H1 (cell line): Measurements from ENCODE around the gene RAD18. TPM values are rescaled to one million over a fixed set of nuclear protein-coding genes. Genes with fewer than 3 reads are reported as not detected.
A peak's percentile ranks its signal among the peaks of the same experiment; 100 is the strongest.

ENCODE experiments used
- CTCF ChIA-PET: fragments of 300-600 bp; sonication (Branson Sonifier 250); formaldehyde crosslinking; loops from one replicate; lab custom pipeline; 2021; ENCODE audit not compliant: partially characterized antibody; lab: Charles Lee
- POLR2A ChIA-PET: fragments of 300-600 bp; sonication (Branson Sonifier 250); formaldehyde crosslinking; loops from one replicate; lab custom pipeline; 2021; ENCODE audit warnings: inconsistent platforms; ENCODE audit not compliant: partially characterized antibody; lab: Charles Lee
- DNase-seq, 2 experiments: peaks; one replicate each; pipeline versions ENCODE4 v3.0.0 to v3.0.0-alpha.2; 2010 to 2022; ENCODE audit warnings: low spot score in 2 of 2, low read depth in 1 of 2, mixed read lengths in 1 of 2
- FAIRE-seq: peaks from 2 replicates; lab custom pipeline; 2011; peaks lifted over from hg19 to GRCh38; lab: Jason Lieb, UNC
- H2AFZ ChIP-seq: 2 replicates; pipeline ENCODE4 v1.8.1; 2012; ENCODE audit warnings: low read length, inconsistent platforms
- H2AK5ac ChIP-seq: 2 replicates; pipeline ENCODE4 v1.6.1; 2013; ENCODE audit warnings: low read depth, low read length
- H2BK120ac ChIP-seq: replicated peaks from 2 replicates; pipeline ENCODE3; 2013; ENCODE audit warnings: low read depth, low read length, inconsistent platforms
- H2BK12ac ChIP-seq: 2 replicates; pipeline ENCODE4 v1.6.1; 2013; ENCODE audit warnings: low read depth, low read length
- H2BK15ac ChIP-seq: 2 replicates; pipeline ENCODE4 v1.6.1; 2013; ENCODE audit warnings: low read length
- H2BK20ac ChIP-seq: 2 replicates; pipeline ENCODE4 v1.6.1; 2013; ENCODE audit warnings: low read length
- H2BK5ac ChIP-seq: 2 replicates; pipeline ENCODE4 v1.6.1; 2013; ENCODE audit warnings: low read depth, low read length
- H3K14ac ChIP-seq: 2 replicates; pipeline ENCODE4 v1.6.1; 2013; ENCODE audit warnings: inconsistent platforms; ENCODE audit not compliant: insufficient read length
- H3K18ac ChIP-seq: 2 replicates; pipeline ENCODE4 v1.6.1; 2013; ENCODE audit warnings: low read length; ENCODE audit errors: extremely low read depth
- H3K23ac ChIP-seq: 2 replicates; pipeline ENCODE4 v1.6.1; 2013; ENCODE audit warnings: inconsistent platforms; ENCODE audit not compliant: insufficient read length
- H3K23me2 ChIP-seq: 2 replicates; pipeline ENCODE4 v1.6.1; 2013; ENCODE audit warnings: low read depth, low read length
- H3K27ac ChIP-seq: 2 replicates; pipeline ENCODE4 v1.6.1; 2011; ENCODE audit warnings: low read depth, low read length, inconsistent platforms
- H3K27me3 ChIP-seq, 4 experiments: replicated peaks in 1 of 4; 1 replicate in 1 of 4; 2 replicates in 3 of 4; pipeline versions ENCODE4 v1.6.1 to v1.8.1; 2011 to 2013; ENCODE audit warnings: low read length in 3 of 4, mild to moderate bottlenecking in 3 of 4, inconsistent platforms in 2 of 4, mixed read lengths in 2 of 4, moderate library complexity in 1 of 4; ENCODE audit not compliant: control insufficient read depth in 3 of 4, insufficient read depth in 3 of 4; ENCODE audit errors: extremely low read depth in 1 of 4
- H3K36me3 ChIP-seq, 4 experiments: 2 replicates each; pipeline versions ENCODE4 v1.6.1 to v1.8.1; 2011 to 2013; ENCODE audit warnings: mild to moderate bottlenecking in 4 of 4, low read length in 3 of 4, moderate library complexity in 2 of 4, control low read depth in 1 of 4, inconsistent platforms in 1 of 4; ENCODE audit not compliant: insufficient read depth in 4 of 4, control insufficient read depth in 2 of 4
- H3K4ac ChIP-seq: replicated peaks from 2 replicates; pipeline ENCODE3; 2013; ENCODE audit warnings: low read length, low read depth, mixed read lengths, inconsistent platforms; ENCODE audit not compliant: insufficient read length
- H3K4me1 ChIP-seq, 4 experiments: replicated peaks in 1 of 4; 1 replicate in 1 of 4; 2 replicates in 3 of 4; pipeline versions ENCODE4 v1.6.1 to v1.8.1; 2011 to 2013; ENCODE audit warnings: low read length in 3 of 4, inconsistent platforms in 2 of 4, mixed read lengths in 1 of 4; ENCODE audit not compliant: insufficient read depth in 4 of 4, control insufficient read depth in 3 of 4
- H3K4me2 ChIP-seq, 2 experiments: 2 replicates each; pipeline versions ENCODE4 v1.6.1 to v1.8.1; 2011 to 2013; ENCODE audit warnings: low read depth in 2 of 2, low read length in 2 of 2, control low read depth in 1 of 2, inconsistent platforms in 1 of 2, mild to moderate bottlenecking in 1 of 2; ENCODE audit not compliant: insufficient read depth in 1 of 2
- H3K4me3 ChIP-seq, 4 experiments: fragments of 200-600, 300-600 bp in 1 of 4; sonication (generic), shearing (Covaris generic), sonication (Bioruptor Twin) in 1 of 4; 2 replicates each; pipeline versions ENCODE4 v1.5.1 to v1.8.1; 2011 to 2016; ENCODE audit warnings: low read length in 4 of 4, low read depth in 3 of 4, control low read depth in 2 of 4, inconsistent platforms in 2 of 4, mild to moderate bottlenecking in 2 of 4, mixed read lengths in 1 of 4, moderate library complexity in 1 of 4; ENCODE audit not compliant: insufficient read depth in 2 of 4; ENCODE audit errors: extremely low read depth in 1 of 4
- H3K56ac ChIP-seq: replicated peaks from 2 replicates; pipeline ENCODE3; 2013; ENCODE audit warnings: low read depth, mild to moderate bottlenecking, mixed read lengths, low read length, inconsistent platforms; ENCODE audit not compliant: insufficient read length
- H3K79me1 ChIP-seq: 2 replicates; pipeline ENCODE4 v1.6.1; 2013; ENCODE audit warnings: low read depth, low read length, control low read depth
- H3K79me2 ChIP-seq, 2 experiments: 2 replicates each; pipeline versions ENCODE4 v1.6.1 to v1.8.1; 2012 to 2013; ENCODE audit warnings: low read length in 2 of 2, mild to moderate bottlenecking in 2 of 2, inconsistent platforms in 1 of 2; ENCODE audit not compliant: insufficient read depth in 2 of 2, control insufficient read depth in 1 of 2
- H3K9ac ChIP-seq, 4 experiments: replicated peaks in 1 of 4; 1 replicate in 1 of 4; 2 replicates in 3 of 4; pipeline versions ENCODE4 v1.6.1 to v1.8.1; 2011 to 2013; ENCODE audit warnings: low read depth in 3 of 4, low read length in 3 of 4, control low read depth in 2 of 4, mild to moderate bottlenecking in 2 of 4, moderate library complexity in 2 of 4, inconsistent platforms in 1 of 4; ENCODE audit errors: extremely low read depth in 1 of 4
- H3K9me3 ChIP-seq, 2 experiments: 2 replicates each; pipeline versions ENCODE4 v1.6.1 to v1.8.1; 2012 to 2013; ENCODE audit warnings: mild to moderate bottlenecking in 2 of 2, moderate library complexity in 2 of 2, control low read depth in 1 of 2, inconsistent platforms in 1 of 2, low read depth in 1 of 2, low read length in 1 of 2, mixed read lengths in 1 of 2; ENCODE audit not compliant: insufficient read depth in 2 of 2
- H4K20me1 ChIP-seq, 2 experiments: replicated peaks in 1 of 2; 2 replicates each; pipeline versions ENCODE3 to v1.8.1; 2011 to 2013; ENCODE audit warnings: inconsistent platforms in 2 of 2, low read length in 2 of 2, mild to moderate bottlenecking in 1 of 2; ENCODE audit not compliant: insufficient read depth in 2 of 2, control insufficient read depth in 1 of 2
- H4K5ac ChIP-seq: 2 replicates; pipeline ENCODE4 v1.6.1; 2013; ENCODE audit warnings: low read length, low read depth, mixed read lengths, inconsistent platforms; ENCODE audit not compliant: insufficient read length
- H4K8ac ChIP-seq: 2 replicates; pipeline ENCODE4 v1.8.0; 2013; ENCODE audit warnings: mild to moderate bottlenecking, moderate library complexity, low read length, inconsistent platforms; ENCODE audit not compliant: insufficient read depth; ENCODE audit errors: extremely low read depth
- H4K91ac ChIP-seq: replicated peaks from 2 replicates; pipeline ENCODE3; 2013; ENCODE audit warnings: low read length, mixed read lengths, inconsistent platforms; ENCODE audit not compliant: insufficient read length
- CBX5 ChIP-seq: fragments of 300-800, 300-1000 bp; sonication (generic); IDR thresholded peaks from 2 replicates; pipeline ENCODE4 v1.7.1; 2016; ENCODE audit warnings: antibody characterized with exemption, low read length, low read depth
- GTF2F1 ChIP-seq: IDR thresholded peaks from 2 replicates; pipeline ENCODE4 v1.6.1; 2012; ENCODE audit warnings: low read depth, low read length, improper control_type of control experiment, borderline replicate concordance
- SIRT6 ChIP-seq: IDR thresholded peaks from one replicate; pipeline ENCODE4 v1.7.1; 2012; ENCODE audit warnings: low read length, inconsistent platforms
- YY1 ChIP-seq: IDR thresholded peaks from 2 replicates; pipeline ENCODE4 v1.6.1; 2011; ENCODE audit warnings: low read depth, mild to moderate bottlenecking, low read length
- WGBS, 2 experiments: shearing (Covaris generic) in 1 of 2; methylation state at CpG; one replicate each; pipeline versions ENCODE4 v1.1.6 to v1.1.7; 2013 to 2015; ENCODE audit warnings: low lambda C conversion rate in 2 of 2, mixed read lengths in 2 of 2, inconsistent platforms in 1 of 2, low coverage in 1 of 2, missing lambda C conversion rate in 1 of 2; ENCODE audit not compliant: insufficient replicate concordance in 2 of 2, insufficient coverage in 1 of 2, insufficient read length in 1 of 2; ENCODE audit errors: extremely low coverage in 1 of 2, missing lambda C conversion rate in 1 of 2; 5-methylcytosine and 5-hydroxymethylcytosine counted together
- polyA plus RNA-seq, 7 experiments: library from polyadenylated mRNA; depleted of rRNA in 3 of 7; stranded (reverse) in 5 of 7; unstranded in 2 of 7; fragments of >200 nt in 5 of 7; fragments of 200-250 nt in 2 of 7; gene quantifications; 1 replicate in 5 of 7; 2 replicates in 1 of 7; 4 replicates in 1 of 7; pipeline versions ENCODE4 v1.2.1 to v1.2.3, GENCODE V29; 2011 to 2013; ENCODE audit warnings: missing spikeins in 2 of 7, mixed read lengths in 2 of 7
- total RNA-seq: library from RNA; stranded (reverse); fragmentation: NEBNext Ultra II Directional; extraction: Animal tissue kit (Norgen Biotek cat#: 25700); gene quantifications from 2 replicates; pipeline ENCODE4 v1.2.1, GENCODE V29; 2021

Gene RAD18
- total and polyA plus RNA-seq, 2 of the 8 experiments (the other 6 are each of a cell fraction or from before 2014, with no cell fraction given): 13.0 to 23.2 TPM

DNA sequence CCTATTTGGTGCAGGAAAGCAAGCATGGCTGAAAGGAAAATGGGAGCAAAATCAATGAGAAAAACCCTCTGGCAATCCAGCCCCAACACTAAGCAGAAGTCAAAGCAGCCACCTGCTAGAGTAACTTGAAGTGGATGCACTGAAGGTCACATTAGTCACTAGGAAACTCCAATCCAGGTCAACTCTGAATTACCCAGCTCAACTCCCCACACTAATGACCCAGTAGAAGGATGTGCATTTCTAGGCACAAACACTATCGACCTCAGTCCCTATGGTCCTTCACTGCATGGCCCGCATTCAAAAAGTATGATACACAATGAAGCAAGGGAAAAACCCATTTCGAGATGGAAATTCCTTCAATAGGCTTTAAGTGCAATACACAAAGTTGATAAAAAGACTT is 80.6 kb downstream of the RAD18 start:
- WGBS, 2 experiments: 87% methylated on average over 3 of the region's 3 CpGs; no CpG with 5 or more reads in 1 of the 2 experiments
- TF ChIP-seq SIRT6 (no peak), CBX5 (no peak), GTF2F1 (no peak), YY1 (no peak)
- no peak overlapping the region for H3K4me3 ChIP-seq

More for the DNA sequence above, 80.6 kb downstream of the RAD18 start:
- no peak for FAIRE-seq
- H3K14ac ChIP-seq: no peak overlapping the region
- H3K79me1 ChIP-seq: no peaks in the 10 kb centered on the region
- no peaks in the 10 kb centered on the region for H3K23me2 ChIP-seq
- H3K23ac ChIP-seq: no peak overlapping the region
- H3K9me3 ChIP-seq: no peaks in the 10 kb centered on the region
- H2AFZ ChIP-seq: no peak overlapping the region
- no peak for DNase-seq
- H3K4ac ChIP-seq: no peak overlapping the region
- no peak overlapping the region for H2BK120ac ChIP-seq
- ChIA-PET POLR2A (interaction anchor here (1.5 kb wide), 1 partner anchor 10 kb away, joined by 5 read pairs; no protein-coding TSS in a partner anchor), CTCF (interaction anchor here (0.9 to 1.2 kb wide), 2 partner anchors 10 to 16 kb away, joined by 3 read pairs; no protein-coding TSS in a partner anchor)
- H3K56ac ChIP-seq: no peak overlapping the region
- no peak overlapping the region for H4K5ac ChIP-seq
- no peak overlapping the region; the same call in 1 of the 2 replicates for H3K27ac ChIP-seq
- H2BK12ac ChIP-seq: 0 out of 2 replicates have a peak overlapping the region, but pooled peaks have one; percentile 14
- peaks cover 0 to 2% of the 10 kb centered on the region in 2 experiments for H4K20me1 ChIP-seq
- H3K36me3 ChIP-seq: peaks cover 0 to 11% (median 4%) of the 10 kb centered on the region in 4 experiments; a peak in 5 of 8 replicates
- H3K4me2 ChIP-seq: no peak overlapping the region
- no peak overlapping the region for H4K91ac ChIP-seq
- H3K4me1 ChIP-seq: peaks cover 0 to 8% (median 4%) of the 10 kb centered on the region in 4 experiments; a peak in 5 of 7 replicates
- H4K8ac ChIP-seq: no peak overlapping the region
- no peak overlapping the region for H2BK20ac ChIP-seq
- H2BK15ac ChIP-seq: no peak overlapping the region; the same call in 1 of the 2 replicates
- no peaks in the 10 kb centered on the region for H3K79me2 ChIP-seq
- peak overlapping the region; percentile 58; the same call in 1 of the 2 replicates for H2BK5ac ChIP-seq
- H3K9ac ChIP-seq: no peak overlapping the region
- no peak overlapping the region for H2AK5ac ChIP-seq
- no peaks in the 10 kb centered on the region for H3K27me3 ChIP-seq
- no peak overlapping the region for H3K18ac ChIP-seq
